ENCODE data around the gene MIX23. TPM values are rescaled to one million over a fixed set of nuclear protein-coding genes. Genes with fewer than 3 reads are reported as not detected.

Gene MIX23
- total and polyA plus RNA-seq, 4 donors: 14.0 to 19.6 (median 16.8) TPM

- no peak for DNase-seq (ENCODE audit: low spot score)
- TF ChIP-seq HNF4A (conservative IDR thresholded peaks at IDR 0.05) (no peak), SP1 (IDR thresholded peaks at IDR 0.05) (no peak), MAX (IDR thresholded peaks at IDR 0.05) (no peak), YY1 (IDR thresholded peaks at IDR 0.05) (no peak), JUND (IDR thresholded peaks at IDR 0.05) (no peak), FOXA1 (IDR thresholded peaks at IDR 0.05) (no peak), RAD21 (IDR thresholded peaks at IDR 0.05) (no peak), HNF4G (IDR thresholded peaks at IDR 0.05) (no peak), ZBTB33 (IDR thresholded peaks at IDR 0.05) (no peak), EGR1 (IDR thresholded peaks at IDR 0.05; ENCODE audit: low read depth in 2 of 2) (no peak), NR2F2 (IDR thresholded peaks at IDR 0.05) (no peak), RXRA (IDR thresholded peaks at IDR 0.05) (no peak), TAF1 (conservative IDR thresholded peaks at IDR 0.05) (no peak), GABPA (IDR thresholded peaks at IDR 0.05 in 1 of 2, conservative IDR thresholded peaks at IDR 0.05 in 1 of 2) (no peak), CTCF (IDR thresholded peaks at IDR 0.05; ENCODE audit: low read depth, low read length, missing input control) (no peak)
- no peaks in the 10 kb centered on the region for H3K4me1 ChIP-seq (ENCODE audit: control insufficient read depth in 4 of 4, insufficient read depth in 4 of 4, low read length in 3 of 4)
Measured at GRCh38 chr3:122332551-122332950, 50.5 kb downstream of the MIX23 start.

GRCh38 chr3:122331886-122332285 lies 51.1 kb downstream of the MIX23 start:
- Histone ChIP-seq H3K9ac (ENCODE audit: low read depth in 1 of 2, low read length in 2 of 2) (no peak overlapping the region), H3K9me3 (ENCODE audit: control insufficient read depth in 4 of 4, low read length in 3 of 4) (no peaks in the 10 kb centered on the region), H3K27ac (ENCODE audit: low read depth in 1 of 2, low read length in 2 of 2) (no peak overlapping the region), H3K4me1 (ENCODE audit: control insufficient read depth in 4 of 4, insufficient read depth in 4 of 4, low read length in 3 of 4) (no peaks in the 10 kb centered on the region), H3K36me3 (ENCODE audit: control insufficient read depth in 4 of 4, insufficient read depth in 3 of 4, low read depth in 1 of 4, low read length in 3 of 4) (no peaks in the 10 kb centered on the region), H3K27me3 (ENCODE audit: control insufficient read depth in 4 of 4, insufficient read depth in 4 of 4, low read length in 3 of 4) (no peaks in the 10 kb centered on the region), H3K4me3 (ENCODE audit: low read depth in 1 of 3, low read length in 3 of 3) (no peak overlapping the region)
- no peak for DNase-seq (ENCODE audit: low spot score)
- WGBS: 81% methylated on average over 4 of the region's 4 CpGs
- TF ChIP-seq NR2F2 (IDR thresholded peaks at IDR 0.05) (no peak), FOXA2 (IDR thresholded peaks at IDR 0.05) (no peak), RXRA (IDR thresholded peaks at IDR 0.05) (no peak), HNF4G (IDR thresholded peaks at IDR 0.05) (no peak), YY1 (IDR thresholded peaks at IDR 0.05) (no peak)

More at GRCh38 chr3:122332551-122332950, 50.5 kb downstream of the MIX23 start:
- 97% methylated on average over 8 of the region's 8 CpGs for WGBS
- H3K9me3 ChIP-seq (ENCODE audit: control insufficient read depth in 4 of 4, low read length in 3 of 4): no peaks in the 10 kb centered on the region
- H3K27ac ChIP-seq (ENCODE audit: low read depth in 1 of 2, low read length in 2 of 2): no peak overlapping the region
- H3K9ac ChIP-seq (ENCODE audit: low read depth in 1 of 2, low read length in 2 of 2): no peak overlapping the region
- H3K36me3 ChIP-seq (ENCODE audit: control insufficient read depth in 4 of 4, insufficient read depth in 3 of 4, low read depth in 1 of 4, low read length in 3 of 4): no peaks in the 10 kb centered on the region
- H3K27me3 ChIP-seq (ENCODE audit: control insufficient read depth in 4 of 4, insufficient read depth in 4 of 4, low read length in 3 of 4): no peaks in the 10 kb centered on the region
- no peak overlapping the region for H3K4me3 ChIP-seq (ENCODE audit: low read depth in 1 of 3, low read length in 3 of 3)

- H3K4me3 ChIP-seq (ENCODE audit: low read depth in 1 of 3, low read length in 3 of 3): no peak overlapping the region
- no peaks in the 10 kb centered on the region for H3K9me3 ChIP-seq (ENCODE audit: control insufficient read depth in 4 of 4, low read length in 3 of 4)
- no peak overlapping the region for H3K9ac ChIP-seq (ENCODE audit: low read depth in 1 of 2, low read length in 2 of 2)
- H3K27ac ChIP-seq (ENCODE audit: low read depth in 1 of 2, low read length in 2 of 2): no peak overlapping the region
- H3K36me3 ChIP-seq (ENCODE audit: control insufficient read depth in 4 of 4, insufficient read depth in 3 of 4, low read depth in 1 of 4, low read length in 3 of 4): no peaks in the 10 kb centered on the region
- no peak for DNase-seq (ENCODE audit: low spot score)
- 94% methylated on average over 3 of the region's 3 CpGs for WGBS
- H3K4me1 ChIP-seq (ENCODE audit: control insufficient read depth in 4 of 4, insufficient read depth in 4 of 4, low read length in 3 of 4): no peaks in the 10 kb centered on the region
- H3K27me3 ChIP-seq (ENCODE audit: control insufficient read depth in 4 of 4, insufficient read depth in 4 of 4, low read length in 3 of 4): no peaks in the 10 kb centered on the region
- TF ChIP-seq HNF4A (conservative IDR thresholded peaks at IDR 0.05) (no peak), JUND (IDR thresholded peaks at IDR 0.05) (no peak), SP1 (IDR thresholded peaks at IDR 0.05) (no peak), YY1 (IDR thresholded peaks at IDR 0.05) (no peak), RXRA (IDR thresholded peaks at IDR 0.05) (no peak), ATF3 (IDR thresholded peaks at IDR 0.05) (no peak)
Measured at GRCh38 chr3:122325769-122326168, 57.3 kb downstream of the MIX23 start.
